IMR-90 (cell line): ENCODE measurements around the gene WDR70. TPM values are rescaled to one million over a fixed set of nuclear protein-coding genes. Genes with fewer than 3 reads are reported as not detected.
"Not testable (repeated sequence)": the region's sequence is repeated elsewhere in the genome, so short reads cannot be mapped to it uniquely, and the experiment has no call there.

Experiments
- ATAC-seq: fragments of 200-7000 bp; cut with Tn5 transposase; 2 replicates; pipeline ENCODE4 v1.9.1; 2020; ENCODE audit warnings: low read depth, mild to moderate bottlenecking, moderate library complexity
- Bru-seq: library from RNA; stranded (reverse); fragments of 400-500 nt; gene quantifications from one replicate; lab custom pipeline; 2021; lab: Mats Ljungman, UMichigan
- BruChase-seq, 2 experiments: library from RNA; stranded (reverse); fragments of 400-500 nt; gene quantifications; one replicate each; lab custom pipeline; 2021; lab: Mats Ljungman, UMichigan
- BruUV-seq: library from RNA; stranded (reverse); fragments of 400-500 nt; replicated peaks from 2 replicates; lab custom pipeline; 2021; lab: Mats Ljungman, UMichigan
- CTCF ChIA-PET: fragments of 300-600 bp; formaldehyde crosslinking; extraction: SDS; loops from one replicate; lab custom pipeline; 2021; ENCODE audit warnings: antibody characterized with exemption; lab: Yijun Ruan, JAX
- POLR2A ChIA-PET: fragments of 300-600 bp; sonication (Branson Sonifier 250); formaldehyde crosslinking; loops from one replicate; lab custom pipeline; 2022; ENCODE audit warnings: antibody characterized with exemption; ENCODE audit not compliant: unreplicated experiment; lab: Charles Lee
- DNase-seq: peaks from one replicate; pipeline ENCODE4 v3.0.0; 2013
- H2AFZ ChIP-seq: replicated peaks from 2 replicates; pipeline ENCODE3; 2013; ENCODE audit warnings: low read length, mild to moderate bottlenecking; ENCODE audit not compliant: poor library complexity
- H2AK5ac ChIP-seq: 2 replicates; pipeline ENCODE4 v1.6.1; 2013; ENCODE audit warnings: low read depth, low read length, inconsistent platforms
- H2AK9ac ChIP-seq: replicated peaks from 2 replicates; pipeline ENCODE3; 2013; ENCODE audit warnings: mild to moderate bottlenecking, low read depth, low read length, moderate library complexity; ENCODE audit not compliant: poor library complexity
- H2BK120ac ChIP-seq: 2 replicates; pipeline ENCODE4 v1.6.1; 2013; ENCODE audit warnings: low read depth, low read length, inconsistent platforms
- H2BK15ac ChIP-seq: 3 replicates; pipeline ENCODE4 v1.6.1; 2013; ENCODE audit warnings: low read depth, low read length, inconsistent platforms
- H2BK20ac ChIP-seq: 2 replicates; pipeline ENCODE4 v1.6.1; 2013; ENCODE audit warnings: low read depth, mild to moderate bottlenecking, inconsistent platforms, low read length, moderate library complexity
- H2BK5ac ChIP-seq: 2 replicates; pipeline ENCODE4 v1.6.1; 2013; ENCODE audit warnings: mild to moderate bottlenecking, low read depth, low read length, inconsistent platforms; ENCODE audit not compliant: poor library complexity, severe bottlenecking
- H3K14ac ChIP-seq: replicated peaks from 2 replicates; pipeline ENCODE4 v1.6.1; 2013; ENCODE audit warnings: low read depth, low read length, inconsistent platforms
- H3K18ac ChIP-seq: 2 replicates; pipeline ENCODE4 v1.6.1; 2013; ENCODE audit warnings: low read depth, low read length, control low read depth
- H3K23ac ChIP-seq: 2 replicates; pipeline ENCODE4 v1.6.1; 2013; ENCODE audit warnings: low read depth, low read length, inconsistent platforms
- H3K27ac ChIP-seq: 2 replicates; pipeline ENCODE4 v1.5.1; 2013; ENCODE audit warnings: mild to moderate bottlenecking, control low read depth, low read length; ENCODE audit not compliant: insufficient read depth
- H3K27me3 ChIP-seq: 2 replicates; pipeline ENCODE4 v1.6.1; 2013; ENCODE audit warnings: low read length; ENCODE audit not compliant: control insufficient read depth, insufficient read depth
- H3K36me3 ChIP-seq: 2 replicates; pipeline ENCODE4 v1.6.1; 2013; ENCODE audit warnings: low read length, mixed read lengths; ENCODE audit not compliant: control insufficient read depth, insufficient read depth
- H3K4ac ChIP-seq: 2 replicates; pipeline ENCODE4 v1.6.1; 2013; ENCODE audit warnings: low read depth, low read length, inconsistent platforms
- H3K4me1 ChIP-seq: 2 replicates; pipeline ENCODE4 v1.6.1; 2013; ENCODE audit warnings: low read length, mixed read lengths; ENCODE audit not compliant: control insufficient read depth, insufficient read depth
- H3K4me2 ChIP-seq: 2 replicates; pipeline ENCODE4 v1.6.1; 2013; ENCODE audit warnings: low read depth, mild to moderate bottlenecking, control low read depth, low read length, moderate library complexity
- H3K4me3 ChIP-seq: 2 replicates; pipeline ENCODE4 v1.5.1; 2013; ENCODE audit warnings: low read depth, mild to moderate bottlenecking, control low read depth, low read length, moderate library complexity; ENCODE audit not compliant: insufficient read depth
- H3K56ac ChIP-seq: 2 replicates; pipeline ENCODE4 v1.6.1; 2013; ENCODE audit warnings: low read length, inconsistent platforms; ENCODE audit not compliant: insufficient read depth; ENCODE audit errors: extremely low read depth
- H3K79me1 ChIP-seq, 2 experiments: 2 replicates each; pipeline ENCODE4 v1.6.1; 2013; ENCODE audit warnings: low read length in 2 of 2, inconsistent platforms in 1 of 2, low read depth in 1 of 2
- H3K9ac ChIP-seq: 2 replicates; pipeline ENCODE4 v1.6.1; 2013; ENCODE audit warnings: low read depth, low read length, control low read depth
- H3K9me1 ChIP-seq: 2 replicates; pipeline ENCODE4 v1.6.1; 2013; ENCODE audit warnings: low read length, inconsistent platforms; ENCODE audit not compliant: insufficient read depth
- H3K9me3 ChIP-seq: 2 replicates; pipeline ENCODE4 v1.6.1; 2013; ENCODE audit warnings: low read length; ENCODE audit not compliant: control insufficient read depth, insufficient read depth
- H4K20me1 ChIP-seq: 2 replicates; pipeline ENCODE4 v1.6.1; 2013; ENCODE audit warnings: low read length, inconsistent platforms; ENCODE audit not compliant: insufficient read depth
- H4K5ac ChIP-seq: 2 replicates; pipeline ENCODE4 v1.6.1; 2013; ENCODE audit warnings: mild to moderate bottlenecking, low read depth, low read length, control low read depth
- H4K8ac ChIP-seq, 2 experiments: 2 replicates each; pipeline ENCODE4 v1.6.1; 2013; ENCODE audit warnings: low read depth in 2 of 2, low read length in 2 of 2, control low read depth in 1 of 2, inconsistent platforms in 1 of 2
- H4K91ac ChIP-seq: 2 replicates; pipeline ENCODE4 v1.6.1; 2013; ENCODE audit warnings: low read depth, low read length, inconsistent platforms; ENCODE audit not compliant: insufficient read depth
- MAZ ChIP-seq: IDR thresholded peaks from 2 replicates; pipeline ENCODE4 v1.6.1; 2012; ENCODE audit warnings: low read depth, mild to moderate bottlenecking, low read length, improper control_type of control experiment, moderate library complexity, borderline replicate concordance
- MXI1 ChIP-seq: IDR thresholded peaks from 2 replicates; pipeline ENCODE4 v1.6.1; 2012; ENCODE audit warnings: low read depth, mild to moderate bottlenecking, low read length, moderate library complexity, borderline replicate concordance
- POLR2A ChIP-seq: IDR thresholded peaks from 2 replicates; pipeline ENCODE4 v1.6.1; 2012; ENCODE audit warnings: mild to moderate bottlenecking, low read depth, low read length
- WGBS, 2 experiments: methylation state at CpG; one replicate each; pipeline versions ENCODE4 v1.1.5 to v1.1.7; 2013; ENCODE audit warnings: missing lambda C conversion rate in 2 of 2; ENCODE audit not compliant: insufficient read length in 1 of 2; ENCODE audit errors: extremely low coverage in 2 of 2; 5-methylcytosine and 5-hydroxymethylcytosine counted together
- dilution Hi-C: fragments of 300-500 bp; cut with HindIII; formaldehyde crosslinking; loops from one replicate; pipeline ENCODE4 v1.14.3; 2018; ENCODE audit warnings: low sequenced_read_pairs; ENCODE audit not compliant: unreplicated experiment
- in situ Hi-C: fragments of 300-500 bp; cut with MboI; formaldehyde crosslinking; loops from 3 replicates; pipeline ENCODE4 v1.14.3; 2019; ENCODE audit warnings: low sequenced_read_pairs, inconsistent platforms, mixed read lengths
- intact Hi-C: fragments of 100-400 bp; cut with micrococcal nuclease; formaldehyde crosslinking; loops from 2 replicates; pipeline ENCODE4 v1.10.0; 2022
- long read RNA-seq: library from polyadenylated mRNA; unstranded; transcript quantifications from one replicate; pipeline ENCODE4 v2.0.0, GENCODE V29; 2021; ENCODE audit not compliant: unreplicated experiment
- polyA plus RNA-seq, 3 experiments: library from polyadenylated mRNA; depleted of rRNA; stranded (reverse); fragments of >200 nt; gene quantifications; 2 replicates each; pipeline ENCODE4 v1.2.3, GENCODE V29; 2012; ENCODE audit warnings: low replicate concordance in 1 of 3
- total RNA-seq: library from RNA; depleted of rRNA; stranded (reverse); fragments of >200 nt; gene quantifications from 2 replicates; pipeline ENCODE4 v1.2.3, GENCODE V29; 2012; rRNA removed
- TF ChIP-seq, protein P1 (sequence below): conservative IDR thresholded peaks from 2 replicates; pipeline ENCODE4 v1.5.1; 2012; ENCODE audit warnings: mild to moderate bottlenecking, low read depth, low read length, improper control_type of control experiment

The WDR70 gene
- total RNA-seq (29.9 and 33.1 TPM in 2 replicates), polyA plus RNA-seq (2012; rRNA removed) (12.1 and 16.7 TPM in 2 replicates), Bru-seq, nascent RNA (percentile 78 among the genes with signal in this experiment), BruChase-seq, experiment 1, labeled RNA remaining after a 6-hour chase (percentile 69 among the genes with signal in this experiment), BruChase-seq, experiment 2, labeled RNA remaining after a 2-hour chase (percentile 68 among the genes with signal in this experiment)
- polyA plus RNA-seq (2012; cell fraction: cytosol; rRNA removed): 3.7 and 7.6 TPM in 2 replicates
- 6.8 and 16.9 TPM in 2 replicates for polyA plus RNA-seq (2012; cell fraction: nucleus; rRNA removed; ENCODE audit: low replicate concordance)
- long read RNA-seq, transcript WDR70-201 (18 exons, 2,983 nt): major isoform, 12 of 20 reads
- long read RNA-seq, partial matches to known transcripts: 2 of 20 reads
- long read RNA-seq, other reads (novel, unspliced or antisense): 3 of 20 reads

DNA sequence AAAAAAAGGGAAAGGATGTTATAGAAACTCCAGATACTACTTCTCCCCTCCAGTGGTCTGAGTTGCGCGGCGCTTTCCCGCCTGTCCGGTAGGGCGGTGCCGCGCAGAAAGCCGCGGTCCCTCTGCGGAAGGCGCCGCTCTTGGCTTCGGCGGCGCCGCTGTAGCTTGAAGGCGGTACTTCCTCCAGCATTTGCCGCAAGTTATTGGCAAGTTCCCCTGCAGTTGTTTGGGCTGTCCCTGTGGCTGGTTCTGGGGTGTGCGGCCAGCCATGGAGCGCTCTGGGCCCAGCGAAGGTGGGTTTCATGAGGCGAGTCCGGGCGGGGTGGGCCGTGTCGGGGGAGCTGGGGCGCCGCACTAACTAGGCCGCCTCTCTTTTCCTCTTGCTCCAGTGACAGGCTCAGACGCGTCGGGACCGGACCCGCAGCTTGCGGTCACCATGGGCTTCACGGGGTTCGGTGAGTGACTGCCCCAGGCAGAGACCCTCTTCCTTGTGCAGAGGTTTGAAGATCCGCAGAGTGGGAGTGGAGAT is at the start of gene WDR70:
WDR70 (plus strand) TSS at position 219 of the 529 bp plus-strand sequence; CDS start at position 269, 50 bp downstream.
- H3K27me3 ChIP-seq, H3K36me3 ChIP-seq, H3K9me3 ChIP-seq, H3K9me1 ChIP-seq, H3K14ac ChIP-seq, intact Hi-C loops, H3K4me1 ChIP-seq, H3K79me1 ChIP-seq, H2BK5ac ChIP-seq, H3K4ac ChIP-seq, H3K56ac ChIP-seq, H4K20me1 ChIP-seq, H2BK20ac ChIP-seq, H2BK15ac ChIP-seq, H2BK120ac ChIP-seq, H2AK5ac ChIP-seq, dilution Hi-C loops, H4K91ac ChIP-seq, H2AK9ac ChIP-seq, H4K5ac ChIP-seq, in situ Hi-C loops, H3K18ac ChIP-seq, BruUV-seq: not testable (repeated sequence)
- Histone ChIP-seq H3K23ac (peak within 1 kb of the TSS; percentile 51; the same call in 1 of the 2 replicates), H2AFZ (peak within 1 kb of the TSS; percentile 76), H4K8ac (peak within 1 kb of the TSS; percentile 50 to 85; a peak in 2 of 4 replicates), H3K4me2 (peak within 1 kb of the TSS; percentile 58), H3K9ac (peak within 1 kb of the TSS; percentile 91), H3K4me3 (peak within 1 kb of the TSS; percentile 78), H3K27ac (peak within 1 kb of the TSS; percentile 31)
- peak; percentile 90 for DNase-seq
- peak; percentile 100 for ATAC-seq
- CTCF ChIA-PET: interaction anchor here (0.6 to 1.2 kb wide), 6 partner anchors 8 to 814 kb away, joined by 3 to 4 read pairs (median 3); no protein-coding TSS in a partner anchor
- POLR2A ChIA-PET: interaction anchor here (0.6 kb wide), 3 partner anchors 12 to 457 kb away, joined by 5 to 14 read pairs (median 6); no protein-coding TSS in a partner anchor
- TF ChIP-seq POLR2A: peak; percentile 64; the same call in 1 of the 2 replicates
- TF ChIP-seq, protein P1, sequence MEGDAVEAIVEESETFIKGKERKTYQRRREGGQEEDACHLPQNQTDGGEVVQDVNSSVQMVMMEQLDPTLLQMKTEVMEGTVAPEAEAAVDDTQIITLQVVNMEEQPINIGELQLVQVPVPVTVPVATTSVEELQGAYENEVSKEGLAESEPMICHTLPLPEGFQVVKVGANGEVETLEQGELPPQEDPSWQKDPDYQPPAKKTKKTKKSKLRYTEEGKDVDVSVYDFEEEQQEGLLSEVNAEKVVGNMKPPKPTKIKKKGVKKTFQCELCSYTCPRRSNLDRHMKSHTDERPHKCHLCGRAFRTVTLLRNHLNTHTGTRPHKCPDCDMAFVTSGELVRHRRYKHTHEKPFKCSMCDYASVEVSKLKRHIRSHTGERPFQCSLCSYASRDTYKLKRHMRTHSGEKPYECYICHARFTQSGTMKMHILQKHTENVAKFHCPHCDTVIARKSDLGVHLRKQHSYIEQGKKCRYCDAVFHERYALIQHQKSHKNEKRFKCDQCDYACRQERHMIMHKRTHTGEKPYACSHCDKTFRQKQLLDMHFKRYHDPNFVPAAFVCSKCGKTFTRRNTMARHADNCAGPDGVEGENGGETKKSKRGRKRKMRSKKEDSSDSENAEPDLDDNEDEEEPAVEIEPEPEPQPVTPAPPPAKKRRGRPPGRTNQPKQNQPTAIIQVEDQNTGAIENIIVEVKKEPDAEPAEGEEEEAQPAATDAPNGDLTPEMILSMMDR: peak; percentile 79
- TF ChIP-seq MXI1: peak; percentile 40; the same call in 1 of the 2 replicates
- peak; percentile 29; the same call in 1 of the 2 replicates for TF ChIP-seq MAZ
- WGBS, 2 experiments: 0% methylated on average over 8 of the region's 39 CpGs; no CpG with 5 or more reads in 1 of the 2 experiments
